Activated CD4-positive, alpha-beta memory T cell treated with anti-CD3 and anti-CD28 coated beads for 36 hours (primary cell): Measurements from ENCODE around the gene DCAF10. TPM values are rescaled to one million over a fixed set of nuclear protein-coding genes. Genes with fewer than 3 reads are reported as not detected.
"Not testable (repeated sequence)": the region's sequence is repeated elsewhere in the genome, so short reads cannot be mapped to it uniquely, and the experiment has no call there.

Experiments
- CTCF ChIA-PET: fragments of 350-600 bp; sonication (Branson Sonifier 250); formaldehyde crosslinking; loops from one replicate; lab custom pipeline; 2021; ENCODE audit warnings: antibody characterized with exemption, inconsistent platforms; lab: Charles Lee
- POLR2A ChIA-PET: fragments of 350-600 bp; sonication (Branson Sonifier 250); formaldehyde crosslinking; loops from one replicate; lab custom pipeline; 2021; ENCODE audit warnings: antibody characterized with exemption; lab: Charles Lee
- DNase-seq: peaks from one replicate; pipeline ENCODE4 v3.0.0-alpha.2; 2020
- H3K27ac Mint-ChIP-seq: one replicate; pipeline ENCODE4 v1.8.0; 2021; ENCODE audit warnings: mixed read lengths
- H3K27me3 Mint-ChIP-seq: one replicate; pipeline ENCODE4 v1.8.0; 2021; ENCODE audit warnings: mixed read lengths
- H3K36me3 Mint-ChIP-seq: one replicate; pipeline ENCODE4 v1.8.0; 2021; ENCODE audit warnings: mixed read lengths
- H3K4me1 Mint-ChIP-seq: one replicate; pipeline ENCODE4 v1.8.0; 2021; ENCODE audit warnings: low read depth, mixed read lengths
- H3K4me3 Mint-ChIP-seq: one replicate; pipeline ENCODE4 v1.8.0; 2021; ENCODE audit warnings: mild to moderate bottlenecking, mixed read lengths
- H3K9me3 Mint-ChIP-seq: one replicate; pipeline ENCODE4 v1.8.0; 2021; ENCODE audit warnings: mixed read lengths
- intact Hi-C: fragments of 100-400 bp; cut with micrococcal nuclease; formaldehyde crosslinking; loops from one replicate; pipeline ENCODE4 v1.15.1; 2023
- total RNA-seq, 2 experiments: library from RNA; stranded (reverse); gene quantifications; one replicate each; pipeline ENCODE4 v1.2.3, GENCODE V29; 2021

Gene DCAF10
- total RNA-seq, 2 experiments from 2014 or later: 13.8 to 17.2 TPM

- ChIA-PET CTCF (interaction anchor here (0.7 to 3.9 kb wide), 9 partner anchors 10 to 256 kb away, joined by 3 to 14 read pairs (median 3); partner anchors contain the start of gene SHB), POLR2A (interaction anchor here (0.7 to 1.2 kb wide), 3 partner anchors 103 to 152 kb away, joined by 3 to 5 read pairs (median 3); partner anchors contain the start of gene DCAF10)
- H3K27me3 Mint-ChIP-seq: no peaks in the 10 kb centered on the region
- intact Hi-C loops: loop anchor here (1.0 to 10.0 kb wide), 9 partner anchors 69 to 488 kb away; partner anchors contain the start of genes ALDH1B1, DCAF10, EXOSC3 and POLR1E
- no peaks in the 10 kb centered on the region for H3K9me3 Mint-ChIP-seq
- peak; percentile 97 for DNase-seq
- peak within 1 kb of the TSS; percentile 87 for H3K27ac Mint-ChIP-seq
- H3K4me1 Mint-ChIP-seq: peaks cover 19% of the 10 kb centered on the region
- peak within 1 kb of the TSS; percentile 84 for H3K4me3 Mint-ChIP-seq
- H3K36me3 Mint-ChIP-seq: peaks cover 5% of the 10 kb centered on the region
Observed at GRCh38 chr9:37903647-37904444, 103.2 kb downstream of the DCAF10 start, which contains the start of gene SLC25A51. Gene SLC25A51 (minus strand): TSS chr9:37904127. CDS start chr9:37888550, 15,577 bp downstream.

DNA sequence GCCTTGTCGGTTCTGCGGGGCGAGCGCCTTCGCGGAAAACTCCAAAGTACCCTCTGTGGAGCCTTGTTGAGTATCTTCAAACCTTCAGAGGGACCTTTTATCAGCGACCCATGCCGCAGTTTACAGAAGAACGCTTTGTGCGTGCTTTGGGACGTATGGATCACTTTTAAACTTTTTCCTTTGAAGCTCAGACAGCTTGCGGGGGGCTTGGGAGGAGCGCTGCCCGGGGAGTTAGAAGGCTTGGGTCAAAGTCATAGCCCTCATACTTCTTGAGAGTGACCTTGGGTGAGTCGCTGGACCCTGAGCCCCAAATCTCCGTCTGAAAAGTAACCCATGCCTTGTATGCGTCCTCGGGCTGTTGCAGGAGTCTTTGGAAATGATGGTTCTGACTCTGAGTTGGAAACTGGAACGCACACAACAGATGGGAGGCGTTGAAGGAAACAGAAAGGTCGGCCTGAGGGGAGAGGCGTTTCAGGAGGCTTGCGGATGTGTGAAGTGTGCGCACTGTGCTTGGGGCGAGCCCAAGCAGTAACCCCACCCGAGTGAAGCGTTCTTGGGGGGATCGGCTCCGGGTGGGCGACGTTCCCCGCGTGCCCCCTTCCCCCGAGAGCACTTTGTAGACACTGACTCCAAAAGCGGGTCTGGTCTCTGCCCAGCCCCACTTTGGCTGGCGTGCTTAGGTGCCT lies 104.0 kb downstream of the DCAF10 start:
- Mint-ChIP-seq H3K9me3 (no peaks in the 10 kb centered on the region), H3K27ac (peak overlapping the region; percentile 87), H3K4me1 (peaks cover 19% of the 10 kb centered on the region), H3K27me3 (no peaks in the 10 kb centered on the region), H3K36me3 (peaks cover 2% of the 10 kb centered on the region), H3K4me3 (peak overlapping the region; percentile 84)
- intact Hi-C loops: loop anchor here (2.0 to 10.0 kb wide), 6 partner anchors 70 to 488 kb away; partner anchors contain the start of genes ALDH1B1, DCAF10, POLR1E and SHB
- peak; percentile 22 for DNase-seq
- ChIA-PET CTCF (interaction anchor here (0.7 to 3.9 kb wide), 6 partner anchors 9 to 255 kb away, joined by 3 to 14 read pairs (median 4); no protein-coding TSS in a partner anchor), POLR2A (no interaction called here)

DNA sequence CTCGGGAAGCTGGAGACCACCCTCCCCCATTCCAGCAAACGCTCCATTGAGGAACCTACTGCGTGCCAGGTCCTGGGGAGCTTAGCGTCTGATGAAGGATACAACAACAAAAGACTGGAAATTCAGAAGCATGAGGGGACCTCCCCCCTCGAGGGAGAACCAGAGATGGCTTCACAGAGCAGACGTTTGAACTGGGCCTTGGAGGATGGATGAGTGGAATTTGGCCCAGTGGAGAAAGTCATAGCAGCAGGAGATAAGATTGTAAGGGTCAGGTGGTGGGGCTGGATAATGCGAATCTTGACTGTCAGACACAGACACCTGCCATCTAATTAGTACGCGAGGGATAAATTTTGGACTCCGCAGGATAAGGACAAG lies 104.5 kb downstream of the DCAF10 start:
- Mint-ChIP-seq H3K27me3 (no peaks in the 10 kb centered on the region), H3K27ac (no peak overlapping the region), H3K4me1 (peaks cover 19% of the 10 kb centered on the region), H3K36me3 (peaks cover 2% of the 10 kb centered on the region), H3K4me3 (peak overlapping the region; percentile 84), H3K9me3 (no peaks in the 10 kb centered on the region)
- intact Hi-C loops: loop anchor here (2.0 to 10.0 kb wide), 2 partner anchors 70 to 164 kb away; partner anchors contain the start of gene SHB
- DNase-seq: no peak
- POLR2A ChIA-PET: no interaction called here
- CTCF ChIA-PET: interaction anchor here (0.7 to 2.3 kb wide), 2 partner anchors 183 to 193 kb away, joined by 3 to 6 read pairs; no protein-coding TSS in a partner anchor

DNA sequence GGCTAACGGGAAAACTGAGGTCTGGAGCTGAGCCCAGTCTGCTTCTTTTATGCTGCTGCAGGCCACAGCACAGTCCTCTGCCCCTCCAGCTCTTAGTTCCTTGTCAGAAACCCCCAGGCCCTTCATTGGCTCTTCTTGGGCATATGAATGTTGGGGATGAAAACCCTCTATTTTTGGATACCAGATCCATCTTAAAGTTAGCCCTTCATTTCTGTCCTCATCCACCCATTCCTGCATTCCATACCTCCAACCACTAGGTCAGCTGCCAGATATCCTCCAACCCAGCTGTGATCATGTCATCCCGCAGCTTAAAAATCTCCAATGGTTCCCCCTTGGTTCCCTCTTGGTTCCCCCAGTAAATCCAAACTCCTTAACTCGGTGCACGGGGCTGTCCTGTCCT lies 105.2 kb downstream of the DCAF10 start:
- POLR2A ChIA-PET: no interaction called here
- no peak overlapping the region for H3K27ac Mint-ChIP-seq

DNA sequence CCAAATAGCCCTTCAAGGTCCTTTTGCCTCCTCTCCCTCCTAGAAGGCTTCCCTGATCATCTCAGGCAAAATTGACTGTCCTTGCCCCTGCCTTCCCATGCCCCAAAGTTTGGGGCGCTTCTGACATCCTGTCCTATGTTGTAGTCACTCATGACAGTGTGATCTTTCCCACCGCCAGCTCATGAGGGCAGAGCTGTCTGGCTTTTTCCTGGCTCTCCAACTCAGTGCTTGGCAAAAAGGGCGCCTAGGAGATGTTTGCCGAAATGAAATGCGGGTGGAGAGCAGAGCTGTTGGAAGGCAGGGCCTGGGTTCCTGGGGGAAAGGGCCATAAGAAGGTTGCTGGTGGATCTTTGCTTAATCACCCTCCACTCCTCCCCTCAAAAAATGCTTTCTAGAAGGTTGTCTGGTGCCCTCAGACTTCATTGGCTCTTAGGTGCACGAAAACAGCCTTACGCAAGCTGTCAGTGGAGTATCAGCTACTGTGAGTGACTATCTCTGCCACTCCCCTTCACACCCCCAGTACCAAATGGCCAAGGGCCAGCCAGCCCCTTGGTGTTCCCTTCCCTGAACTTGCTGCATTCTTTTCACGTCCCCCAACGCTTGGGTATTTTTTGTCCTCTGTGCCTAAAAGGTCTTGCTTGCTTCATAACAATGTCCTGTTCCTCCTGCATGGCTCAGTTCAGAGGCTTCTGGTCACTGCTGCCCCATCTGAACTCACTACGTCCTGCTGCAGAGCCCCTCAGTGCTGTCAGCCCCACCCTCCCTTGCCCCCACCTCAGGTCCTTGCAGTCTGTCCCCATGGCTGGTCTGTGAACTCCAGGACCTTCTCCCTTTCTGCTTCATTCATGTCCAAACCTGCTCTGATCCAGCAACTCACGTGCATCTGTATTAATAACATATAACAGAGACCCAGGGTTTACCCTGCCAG lies 106.0 kb downstream of the DCAF10 start:
- Mint-ChIP-seq H3K27me3 (no peaks in the 10 kb centered on the region), H3K4me1 (peaks cover 15% of the 10 kb centered on the region), H3K9me3 (no peaks in the 10 kb centered on the region), H3K4me3 (no peak overlapping the region), H3K27ac (no peak overlapping the region), H3K36me3 (no peaks in the 10 kb centered on the region)
- intact Hi-C loops: loop anchor here (10.0 kb wide), 1 partner anchor 72 kb away; no protein-coding TSS in a partner anchor
- ChIA-PET POLR2A (no interaction called here), CTCF (interaction anchor here (2.3 kb wide), 1 partner anchor 181 kb away, joined by 6 read pairs; no protein-coding TSS in a partner anchor)
- DNase-seq: no peak

More for the DNA sequence above, 105.2 kb downstream of the DCAF10 start:
- H3K36me3 Mint-ChIP-seq: no peaks in the 10 kb centered on the region
- no peak overlapping the region for H3K4me3 Mint-ChIP-seq
- intact Hi-C loops: loop anchor here (2.0 to 10.0 kb wide), 2 partner anchors 71 to 163 kb away; partner anchors contain the start of gene SHB
- H3K9me3 Mint-ChIP-seq: no peaks in the 10 kb centered on the region
- DNase-seq: no peak
- no peaks in the 10 kb centered on the region for H3K27me3 Mint-ChIP-seq
- CTCF ChIA-PET: interaction anchor here (2.3 kb wide), 1 partner anchor 182 kb away, joined by 6 read pairs; no protein-coding TSS in a partner anchor
- H3K4me1 Mint-ChIP-seq: peaks cover 16% of the 10 kb centered on the region

GRCh38 chr9:37908283-37908682 lies 107.7 kb downstream of the DCAF10 start:
- H3K27me3 Mint-ChIP-seq: no peaks in the 10 kb centered on the region
- POLR2A ChIA-PET: no interaction called here
- no peak for DNase-seq
- CTCF ChIA-PET: interaction anchor here (1.1 to 1.9 kb wide), 2 partner anchors 168 to 180 kb away, joined by 3 to 7 read pairs; no protein-coding TSS in a partner anchor
- intact Hi-C loops: loop anchor here (10.0 kb wide), 1 partner anchor 73 kb away; no protein-coding TSS in a partner anchor
- no peaks in the 10 kb centered on the region for H3K9me3 Mint-ChIP-seq
- peaks cover 6% of the 10 kb centered on the region for H3K4me1 Mint-ChIP-seq
- H3K27ac Mint-ChIP-seq: no peak overlapping the region
- H3K4me3 Mint-ChIP-seq: no peak overlapping the region
- H3K36me3 Mint-ChIP-seq: no peaks in the 10 kb centered on the region

DNA sequence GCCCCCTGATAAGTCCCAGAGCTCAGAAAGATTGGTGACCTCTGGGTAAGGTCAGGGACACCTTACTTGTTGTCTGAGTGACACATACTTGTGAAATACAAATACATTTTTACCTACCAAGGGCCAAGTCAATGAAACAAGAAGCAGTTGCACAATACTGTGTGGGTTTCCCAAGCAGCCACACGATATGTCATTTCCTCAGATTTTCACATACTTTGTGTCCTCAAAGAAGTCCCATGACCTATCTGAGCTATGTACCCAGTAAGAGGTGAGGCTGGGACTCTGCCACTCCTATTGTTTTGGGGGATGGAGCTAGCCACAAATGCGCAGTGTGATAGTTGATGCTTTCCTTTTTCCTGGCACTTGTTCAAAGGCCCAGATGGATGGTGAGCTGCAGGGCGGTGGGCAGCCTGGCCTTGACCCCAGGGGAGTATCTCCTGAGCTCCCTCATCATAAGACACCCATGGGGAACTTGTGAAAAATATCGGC lies 108.1 kb downstream of the DCAF10 start:
- no peak for DNase-seq
- ChIA-PET CTCF (interaction anchor here (1.1 to 1.9 kb wide), 2 partner anchors 168 to 179 kb away, joined by 3 to 7 read pairs; no protein-coding TSS in a partner anchor), POLR2A (interaction anchor here (0.6 kb wide), 1 partner anchor 85 kb away, joined by 3 read pairs; no protein-coding TSS in a partner anchor)
- no peak overlapping the region for H3K4me3 Mint-ChIP-seq
- no peaks in the 10 kb centered on the region for H3K9me3 Mint-ChIP-seq
- no peak overlapping the region for H3K27ac Mint-ChIP-seq
- H3K4me1 Mint-ChIP-seq: peaks cover 6% of the 10 kb centered on the region
- no peaks in the 10 kb centered on the region for H3K27me3 Mint-ChIP-seq
- intact Hi-C loops: loop anchor here (10.0 kb wide), 1 partner anchor 74 kb away; no protein-coding TSS in a partner anchor
- H3K36me3 Mint-ChIP-seq: no peaks in the 10 kb centered on the region

GRCh38 chr9:37909326-37909725 lies 108.7 kb downstream of the DCAF10 start:
- ChIA-PET POLR2A (interaction anchor here (0.6 kb wide), 1 partner anchor 84 kb away, joined by 3 read pairs; no protein-coding TSS in a partner anchor), CTCF (interaction anchor here (1.1 kb wide), 1 partner anchor 167 kb away, joined by 3 read pairs; no protein-coding TSS in a partner anchor)
- Mint-ChIP-seq H3K4me1 (peaks cover 5% of the 10 kb centered on the region), H3K27me3 (no peaks in the 10 kb centered on the region), H3K9me3 (no peaks in the 10 kb centered on the region), H3K36me3 (no peaks in the 10 kb centered on the region), H3K27ac (no peak overlapping the region), H3K4me3 (no peak overlapping the region)
- intact Hi-C loops: loop anchor here (10.0 kb wide), 1 partner anchor 75 kb away; no protein-coding TSS in a partner anchor
- no peak for DNase-seq

- H3K9me3 Mint-ChIP-seq, POLR2A ChIA-PET, DNase-seq, H3K27me3 Mint-ChIP-seq, H3K4me1 Mint-ChIP-seq, H3K4me3 Mint-ChIP-seq, H3K36me3 Mint-ChIP-seq, H3K27ac Mint-ChIP-seq: not testable (repeated sequence)
- intact Hi-C loops: loop anchor here (5.0 to 10.0 kb wide), 3 partner anchors 75 to 455 kb away; no protein-coding TSS in a partner anchor
- CTCF ChIA-PET: interaction anchor here (6.1 to 6.3 kb wide), 2 partner anchors 178 to 251 kb away, joined by 86 to 107 read pairs; no protein-coding TSS in a partner anchor
Observed at GRCh38 chr9:37909836-37910235, 109.2 kb downstream of the DCAF10 start.

DNA sequence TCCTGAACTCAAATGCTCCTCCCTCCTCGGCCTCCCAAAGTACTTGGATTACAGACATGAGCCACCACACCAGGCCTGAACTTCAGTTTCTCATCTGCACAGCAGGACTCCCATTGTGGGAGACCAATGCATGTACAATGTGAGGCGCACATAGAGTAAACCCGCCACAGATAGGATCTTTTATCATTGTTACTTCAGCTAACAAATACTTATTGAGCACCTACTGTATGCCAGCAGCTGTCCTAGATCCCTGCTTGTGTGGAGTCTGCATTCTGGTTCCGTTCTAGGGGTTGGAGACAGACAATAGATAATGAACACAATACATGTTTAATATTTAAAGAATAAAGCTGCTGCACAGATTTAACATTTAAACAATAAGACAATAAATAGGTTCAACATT lies 109.7 kb downstream of the DCAF10 start:
- intact Hi-C loops: loop anchor here (5.0 to 10.0 kb wide), 2 partner anchors 177 to 455 kb away; no protein-coding TSS in a partner anchor
- no peak overlapping the region for H3K27ac Mint-ChIP-seq
- CTCF ChIA-PET: interaction anchor here (6.1 to 6.3 kb wide), 2 partner anchors 178 to 251 kb away, joined by 86 to 107 read pairs; no protein-coding TSS in a partner anchor

More for the DNA sequence above, 109.7 kb downstream of the DCAF10 start:
- H3K36me3 Mint-ChIP-seq: no peaks in the 10 kb centered on the region
- H3K9me3 Mint-ChIP-seq: no peaks in the 10 kb centered on the region
- no peak for DNase-seq
- POLR2A ChIA-PET: no interaction called here
- H3K4me3 Mint-ChIP-seq: no peak overlapping the region
- H3K27me3 Mint-ChIP-seq: no peaks in the 10 kb centered on the region
- H3K4me1 Mint-ChIP-seq: no peaks in the 10 kb centered on the region
